GM19023 (cell line): ENCODE measurements around the gene SH2D6.

Experiments used
- ATAC-seq: cut with Tn5 transposase; IDR thresholded peaks from one replicate; pipeline ENCODE4 v1.9.1; 2021; ENCODE audit warnings: mild to moderate bottlenecking, moderate library complexity; ENCODE audit not compliant: unreplicated experiment

SH2D6 gene

GRCh38 chr2:85421260-85422071 is 3.0 kb downstream of the SH2D6 start:
- ATAC-seq: no peak

DNA sequence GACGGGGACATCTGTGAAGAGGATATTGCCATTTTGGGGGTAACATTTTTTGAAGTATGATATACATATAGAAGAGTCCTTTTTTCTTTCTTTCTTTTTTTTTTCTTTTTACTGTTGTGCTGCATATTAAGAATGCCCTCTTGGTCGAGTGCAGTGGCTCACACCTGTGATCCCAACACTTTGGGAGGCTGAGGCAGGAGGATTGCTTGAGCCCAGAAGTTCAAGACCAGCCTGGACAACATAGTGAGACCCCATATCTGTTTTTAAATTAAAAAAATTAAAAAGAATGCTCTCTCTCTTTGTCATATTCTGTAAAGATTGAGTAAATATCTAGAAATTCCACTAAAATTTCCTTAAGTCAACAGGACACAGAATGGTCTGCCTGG is 3.6 kb downstream of the SH2D6 start:
- ATAC-seq: no peak

GRCh38 chr2:85423525-85423924 is 5.0 kb downstream of the SH2D6 start:
- ATAC-seq: no peak

DNA sequence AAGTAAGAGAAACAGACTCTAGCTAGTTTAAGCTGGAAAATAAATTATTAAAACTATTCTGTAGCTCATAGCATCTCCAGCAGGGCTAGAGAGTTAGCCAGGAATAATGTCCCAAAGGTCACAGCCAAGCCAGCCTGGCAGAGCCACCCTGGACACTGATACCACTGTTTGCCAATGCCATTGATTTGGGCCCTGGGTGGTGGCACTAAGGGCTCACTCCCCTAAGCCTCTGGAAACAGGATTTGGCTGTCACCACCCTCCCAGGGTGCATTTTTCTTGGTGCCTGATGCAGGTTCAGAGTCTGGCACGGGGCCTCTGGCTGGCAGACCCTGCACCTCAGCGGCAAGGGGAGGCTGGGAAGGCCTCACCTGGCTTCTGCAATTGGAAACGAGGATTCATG is 7.1 kb downstream of the SH2D6 start:
- ATAC-seq: no peak

- ATAC-seq: no peak
Measured at GRCh38 chr2:85427300-85427835, 8.9 kb downstream of the SH2D6 start.

- no peak for ATAC-seq
Measured at GRCh38 chr2:85428343-85428881, 9.9 kb downstream of the SH2D6 start.

- ATAC-seq: no peak
Measured at GRCh38 chr2:85429213-85429923, 10.9 kb downstream of the SH2D6 start.

GRCh38 chr2:85429924-85430289 is 11.4 kb downstream of the SH2D6 start:
- no peak for ATAC-seq

- ATAC-seq: no peak
Measured at GRCh38 chr2:85430752-85431569, 12.4 kb downstream of the SH2D6 start.

DNA sequence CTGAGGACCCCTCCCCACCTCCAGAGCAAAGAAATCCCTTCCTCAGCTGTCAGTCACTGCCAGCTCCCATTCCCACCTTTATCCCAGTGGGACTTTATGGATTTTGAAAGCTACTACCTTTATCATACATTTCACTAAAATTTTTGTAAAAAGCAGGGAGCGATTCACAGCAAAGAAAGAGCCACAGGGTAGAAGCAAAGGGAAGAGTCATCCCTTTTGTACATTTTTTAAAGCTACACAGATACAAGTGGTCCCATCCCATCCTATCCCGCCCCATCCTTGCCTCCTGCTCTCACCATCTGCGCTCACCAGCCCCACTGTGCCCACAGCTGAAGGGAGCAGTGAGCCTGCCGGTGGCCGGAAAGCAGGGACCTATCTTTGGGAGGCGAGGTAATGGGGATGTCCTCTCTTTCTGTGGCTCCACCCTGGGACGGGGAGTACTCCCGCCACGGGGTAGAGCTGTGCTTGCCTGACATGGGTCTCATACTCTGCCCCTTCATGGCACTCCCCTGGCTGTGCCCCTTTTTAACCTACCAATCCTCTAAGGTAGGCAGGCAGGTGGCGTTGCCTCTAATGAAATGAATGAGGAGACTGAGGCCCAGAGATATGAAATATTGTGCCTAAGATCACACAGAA is 13.2 kb downstream of the SH2D6 start:
- no peak for ATAC-seq

GRCh38 chr2:85433511-85434089 is 15.1 kb downstream of the SH2D6 start:
- no peak for ATAC-seq

GRCh38 chr2:85434696-85435095 is 16.2 kb downstream of the SH2D6 start:
- no peak for ATAC-seq

GRCh38 chr2:85435220-85435958 is 16.9 kb downstream of the SH2D6 start:
- no peak for ATAC-seq

DNA sequence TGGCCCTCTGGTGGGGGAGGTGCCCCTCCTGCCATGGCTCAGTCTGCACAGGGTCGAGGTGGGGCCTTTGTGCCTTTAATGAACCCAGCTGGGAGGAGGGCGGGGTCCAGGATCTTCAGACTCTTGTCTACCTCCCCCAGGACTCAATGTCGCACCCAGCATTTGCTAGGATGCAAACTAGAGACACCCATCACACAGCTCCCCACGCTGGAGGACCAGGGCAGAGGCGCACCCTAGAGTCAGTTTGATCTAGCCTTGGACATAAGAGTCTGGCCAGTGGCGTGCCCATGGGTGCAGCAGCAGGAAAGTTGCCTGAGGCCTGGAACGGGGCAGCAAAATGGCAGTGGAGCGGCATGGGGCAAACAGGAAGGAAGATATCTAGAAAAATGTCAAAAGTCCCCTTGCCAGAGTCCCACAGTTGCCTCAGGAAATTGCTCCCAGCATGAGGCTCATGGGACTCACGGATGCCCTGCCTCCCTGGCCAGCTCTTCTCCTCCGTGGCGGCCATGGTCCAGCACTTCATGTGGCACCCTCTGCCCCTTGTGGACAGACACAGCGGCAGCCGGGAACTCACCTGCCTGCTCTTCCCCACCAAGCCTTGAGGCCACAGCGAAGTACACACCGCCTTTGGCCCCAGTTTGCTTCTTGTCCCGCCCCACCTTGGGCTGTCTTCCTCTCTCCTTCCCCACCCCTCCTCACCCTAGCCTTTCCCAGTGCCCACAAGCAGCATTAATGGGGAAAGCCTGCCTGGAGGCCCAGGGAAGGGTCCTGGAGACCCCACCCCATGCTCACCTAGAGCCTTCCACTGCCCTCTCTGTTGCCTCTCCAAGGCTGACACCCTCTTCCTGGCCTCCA is 17.7 kb downstream of the SH2D6 start:
- ATAC-seq: no peak

DNA sequence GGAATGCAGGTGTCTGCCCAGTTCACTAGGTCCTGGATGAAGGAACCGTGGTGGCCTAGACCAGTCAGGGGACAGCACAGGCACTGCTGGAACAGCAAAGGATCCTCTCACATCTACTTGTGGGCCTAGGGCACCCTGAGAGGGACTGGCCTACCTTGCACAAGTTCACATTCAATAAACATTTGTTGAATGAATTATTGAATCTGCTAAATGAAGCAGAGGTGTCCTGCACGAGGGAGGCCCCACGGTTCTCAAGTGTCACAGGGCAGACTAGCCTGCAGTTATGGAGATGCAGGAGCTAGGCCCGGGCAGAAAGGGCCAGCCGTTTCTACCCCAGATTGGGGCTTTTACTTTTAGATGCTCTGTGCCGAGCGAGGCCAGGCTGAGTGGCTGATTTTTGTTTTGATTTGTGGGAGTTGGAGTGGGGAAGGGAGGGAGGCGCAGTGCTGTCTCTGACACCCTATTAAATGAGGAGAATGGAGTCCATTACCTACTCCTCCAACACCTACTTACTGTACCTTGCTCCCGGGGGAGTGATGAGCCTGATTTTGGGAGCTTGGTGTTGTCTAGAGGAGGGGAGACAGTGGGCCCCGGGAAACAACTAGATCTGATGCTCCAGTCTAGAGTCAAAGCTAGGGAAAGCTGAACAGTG is 18.4 kb downstream of the SH2D6 start:
- peak; percentile 8 for ATAC-seq

DNA sequence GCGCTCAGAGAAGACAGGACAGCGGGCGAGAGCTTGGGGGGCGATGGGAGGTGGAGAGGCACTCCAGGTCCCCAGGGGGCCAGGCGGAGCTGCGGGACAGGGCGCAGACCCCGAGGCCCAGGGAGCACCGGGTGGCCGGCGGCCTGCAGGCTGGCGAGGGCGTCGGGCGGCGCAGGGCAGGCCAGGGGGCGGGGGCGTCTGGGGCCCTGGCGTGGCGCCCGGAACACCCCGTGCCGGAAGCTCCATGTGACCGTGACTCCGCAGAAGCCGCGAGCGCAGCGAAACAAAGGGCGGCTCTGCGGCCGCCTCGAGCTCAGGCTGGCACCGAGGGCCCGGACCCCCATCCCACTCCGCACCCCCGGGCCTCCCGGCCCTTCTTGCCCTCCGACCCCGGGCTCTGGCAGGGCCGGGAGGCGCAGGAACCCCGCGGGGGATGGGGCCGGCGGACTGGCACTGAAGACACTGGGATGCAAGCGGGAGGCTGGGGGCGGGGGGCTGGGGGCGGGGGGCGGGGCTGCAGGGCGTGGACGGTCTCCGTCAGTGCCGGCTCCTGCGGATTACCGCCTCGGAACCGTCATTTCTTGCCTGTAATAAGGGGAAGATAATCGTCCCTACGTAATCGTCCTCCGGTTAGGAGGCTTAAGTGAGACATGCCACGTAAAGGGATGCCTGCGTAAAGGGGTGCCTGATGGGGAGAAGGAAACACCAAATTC is 19.1 kb downstream of the SH2D6 start:
- peak; percentile 87 for ATAC-seq

- peak; percentile 9 for ATAC-seq
Measured at GRCh38 chr2:85438201-85439024, 19.9 kb downstream of the SH2D6 start.
